MM.1S (cell line): ENCODE measurements around the gene CYP20A1.

Source experiments
- DNase-seq: peaks from one replicate; pipeline ENCODE4 v3.0.0-alpha.2; 2015
- H2AFZ ChIP-seq: fragments of 300-600 bp; sonication (generic); 2 replicates; pipeline ENCODE4 v1.6.0; 2016; ENCODE audit warnings: antibody characterized with exemption, low read length
- H3F3A ChIP-seq: fragments of 300-600 bp; sonication (generic); 2 replicates; pipeline ENCODE4 v1.6.1; 2016; ENCODE audit warnings: mild to moderate bottlenecking, antibody characterized with exemption, low read length, moderate library complexity, mixed read lengths; ENCODE audit not compliant: insufficient read depth
- H3K27ac ChIP-seq: fragments of 300-600 bp; sonication (generic); 2 replicates; pipeline ENCODE4 v1.5.1; 2016; ENCODE audit warnings: mild to moderate bottlenecking, low read length
- H3K27me3 ChIP-seq: fragments of 300-600 bp; sonication (generic); replicated peaks from 2 replicates; pipeline ENCODE4 v1.6.0; 2016; ENCODE audit warnings: low read length; ENCODE audit not compliant: insufficient read depth
- H3K36me3 ChIP-seq: fragments of 300-600 bp; sonication (generic); replicated peaks from 2 replicates; pipeline ENCODE4 v1.6.1; 2016; ENCODE audit warnings: mild to moderate bottlenecking, low read length, mixed read lengths; ENCODE audit not compliant: insufficient read depth
- H3K4me1 ChIP-seq: fragments of 300-600 bp; sonication (generic); 2 replicates; pipeline ENCODE4 v1.6.1; 2016; ENCODE audit warnings: low read length, mixed read lengths
- H3K4me2 ChIP-seq: fragments of 300-600 bp; sonication (generic); 2 replicates; pipeline ENCODE4 v1.6.0; 2016; ENCODE audit warnings: low read depth, low read length
- H3K4me3 ChIP-seq: fragments of 300-600 bp; sonication (generic); 2 replicates; pipeline ENCODE4 v1.5.1; 2016; ENCODE audit warnings: low read length, mixed read lengths
- H3K79me2 ChIP-seq: fragments of 300-600 bp; sonication (generic); 2 replicates; pipeline ENCODE4 v1.6.1; 2016; ENCODE audit warnings: mixed run types, low read length, mixed read lengths
- H3K9ac ChIP-seq: fragments of 300-600 bp; sonication (generic); 2 replicates; pipeline ENCODE4 v1.6.1; 2016; ENCODE audit warnings: low read length, mixed read lengths
- H3K9me2 ChIP-seq: fragments of 300-600 bp; sonication (generic); replicated peaks from 2 replicates; pipeline ENCODE4 v1.6.1; 2016; ENCODE audit warnings: mild to moderate bottlenecking, low read length, mixed read lengths; ENCODE audit not compliant: insufficient read depth
- H3K9me3 ChIP-seq: fragments of 300-600 bp; sonication (generic); replicated peaks from 2 replicates; pipeline ENCODE4 v1.6.1; 2016; ENCODE audit warnings: mild to moderate bottlenecking, low read length, mixed read lengths; ENCODE audit not compliant: insufficient read depth
- H4K20me1 ChIP-seq: fragments of 300-600 bp; sonication (generic); 2 replicates; pipeline ENCODE4 v1.6.1; 2016; ENCODE audit warnings: mild to moderate bottlenecking, low read length, moderate library complexity, mixed read lengths; ENCODE audit not compliant: insufficient read depth
- CTCF ChIP-seq: fragments of 300-600 bp; sonication (generic); IDR thresholded peaks from 2 replicates; pipeline ENCODE4 v1.5.1; 2016; ENCODE audit warnings: antibody characterized with exemption, low read length, mixed read lengths
- EZH2 ChIP-seq: fragments of 300-600 bp; sonication (generic); optimal IDR thresholded peaks from 2 replicates; pipeline ENCODE3; 2017; ENCODE audit warnings: low read depth, mild to moderate bottlenecking, antibody characterized with exemption, low read length, mixed read lengths
- EZH2phosphoT487 ChIP-seq: fragments of 300-600 bp; sonication (generic); IDR thresholded peaks from 2 replicates; pipeline ENCODE4 v1.6.1; 2018; ENCODE audit warnings: antibody characterized with exemption, low read length

Gene CYP20A1

GRCh38 chr2:203195331-203196036 lies 43.3 kb upstream of the CYP20A1 start:
- no peaks in the 10 kb centered on the region for H3K9me2 ChIP-seq
- TF ChIP-seq EZH2: no peak
- no peak for TF ChIP-seq CTCF
- no peak for TF ChIP-seq EZH2phosphoT487
- no peak for DNase-seq
- H3K9me3 ChIP-seq: no peaks in the 10 kb centered on the region
- H3K79me2 ChIP-seq: no peaks in the 10 kb centered on the region
- H3K9ac ChIP-seq: no peak overlapping the region
- no peaks in the 10 kb centered on the region for H4K20me1 ChIP-seq
- no peak overlapping the region for H2AFZ ChIP-seq
- H3K27me3 ChIP-seq: no peaks in the 10 kb centered on the region
- H3K27ac ChIP-seq: no peak overlapping the region
- H3F3A ChIP-seq: peaks cover 5% of the 10 kb centered on the region; the same call in 1 of the 2 replicates
- H3K36me3 ChIP-seq: no peaks in the 10 kb centered on the region
- peaks cover 11% of the 10 kb centered on the region for H3K4me1 ChIP-seq
- no peak overlapping the region for H3K4me2 ChIP-seq
- no peak overlapping the region for H3K4me3 ChIP-seq

- no peak overlapping the region for H2AFZ ChIP-seq
- H3K79me2 ChIP-seq: no peaks in the 10 kb centered on the region
- no peak overlapping the region for H3K4me3 ChIP-seq
- no peaks in the 10 kb centered on the region for H4K20me1 ChIP-seq
- no peak for DNase-seq
- no peaks in the 10 kb centered on the region for H3K9me3 ChIP-seq
- no peaks in the 10 kb centered on the region for H3K36me3 ChIP-seq
- peaks cover 5% of the 10 kb centered on the region; the same call in 1 of the 2 replicates for H3F3A ChIP-seq
- H3K9me2 ChIP-seq: no peaks in the 10 kb centered on the region
- TF ChIP-seq CTCF (no peak), EZH2phosphoT487 (no peak)
- peaks cover 11% of the 10 kb centered on the region for H3K4me1 ChIP-seq
- H3K27me3 ChIP-seq: no peaks in the 10 kb centered on the region
- no peak overlapping the region for H3K9ac ChIP-seq
- H3K27ac ChIP-seq: no peak overlapping the region
- H3K4me2 ChIP-seq: no peak overlapping the region
Measured at GRCh38 chr2:203200866-203201265, 38.0 kb upstream of the CYP20A1 start.

GRCh38 chr2:203201426-203201825 lies 37.4 kb upstream of the CYP20A1 start:
- no peak overlapping the region for H3K9ac ChIP-seq
- H3K9me3 ChIP-seq: no peaks in the 10 kb centered on the region
- no peak for TF ChIP-seq EZH2phosphoT487
- TF ChIP-seq EZH2: no peak
- no peak for TF ChIP-seq CTCF
- no peaks in the 10 kb centered on the region for H3K79me2 ChIP-seq
- no peaks in the 10 kb centered on the region for H4K20me1 ChIP-seq
- H3K9me2 ChIP-seq: no peaks in the 10 kb centered on the region
- no peak overlapping the region for H2AFZ ChIP-seq
- H3K27me3 ChIP-seq: no peaks in the 10 kb centered on the region
- peaks cover 5% of the 10 kb centered on the region; the same call in 1 of the 2 replicates for H3F3A ChIP-seq
- no peak overlapping the region for H3K27ac ChIP-seq
- H3K4me2 ChIP-seq: no peak overlapping the region
- H3K4me3 ChIP-seq: no peak overlapping the region
- H3K36me3 ChIP-seq: no peaks in the 10 kb centered on the region
- DNase-seq: no peak
- H3K4me1 ChIP-seq: peaks cover 11% of the 10 kb centered on the region
